CD4-positive, alpha-beta T cell treated with Interleukin-6 at 100 ng/mL for 8 hours (primary cell): ENCODE measurements around the gene PPP1R8.
A peak's percentile ranks its signal among the peaks of the same experiment; 100 is the strongest.

Source experiments
- DNase-seq: peaks from one replicate; pipeline ENCODE4 v3.0.0-alpha.2; 2020; ENCODE audit warnings: mixed read lengths, low spot score

Gene PPP1R8

DNA sequence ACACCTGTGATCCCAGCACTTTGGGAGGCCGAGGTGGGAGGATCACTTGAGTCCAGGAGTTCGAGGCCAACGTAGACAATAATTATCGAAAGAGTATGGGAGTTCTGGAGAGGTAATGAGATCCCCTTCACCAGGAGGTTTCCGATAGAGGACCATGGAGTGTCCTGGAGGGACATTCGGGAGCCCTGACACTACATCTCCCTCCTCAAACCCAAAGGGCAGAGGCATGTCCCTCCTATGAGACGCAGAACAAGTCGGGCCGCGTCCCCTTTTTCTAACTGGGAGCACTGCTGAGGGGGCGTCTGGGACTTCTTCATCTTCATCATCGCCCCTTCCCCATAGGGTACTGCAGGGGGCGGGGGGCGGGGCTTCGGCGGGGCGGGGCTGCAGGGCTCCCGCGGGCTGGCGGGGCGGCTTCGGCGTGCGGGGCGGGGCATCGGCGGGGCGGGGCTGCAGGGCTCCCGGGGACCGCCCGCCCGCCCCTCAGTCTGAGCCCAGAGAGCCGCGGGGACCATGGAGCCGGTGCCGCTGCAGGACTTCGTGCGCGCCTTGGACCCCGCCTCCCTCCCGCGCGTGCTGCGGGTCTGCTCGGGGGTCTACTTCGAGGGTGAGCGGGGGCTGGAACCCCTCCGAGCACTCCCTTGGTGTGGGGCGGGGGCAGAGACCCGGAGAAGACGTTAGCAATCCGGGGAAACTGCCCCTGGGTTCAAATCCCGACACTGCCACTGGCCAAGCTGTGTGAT lies 41.6 kb downstream of the PPP1R8 start, which contains the start of gene THEMIS2:
TSS of gene THEMIS2 (plus strand) at position 486 of the 743 bp plus-strand sequence. CDS start at position 514, 28 bp downstream.
- peak; percentile 80 for DNase-seq

DNA sequence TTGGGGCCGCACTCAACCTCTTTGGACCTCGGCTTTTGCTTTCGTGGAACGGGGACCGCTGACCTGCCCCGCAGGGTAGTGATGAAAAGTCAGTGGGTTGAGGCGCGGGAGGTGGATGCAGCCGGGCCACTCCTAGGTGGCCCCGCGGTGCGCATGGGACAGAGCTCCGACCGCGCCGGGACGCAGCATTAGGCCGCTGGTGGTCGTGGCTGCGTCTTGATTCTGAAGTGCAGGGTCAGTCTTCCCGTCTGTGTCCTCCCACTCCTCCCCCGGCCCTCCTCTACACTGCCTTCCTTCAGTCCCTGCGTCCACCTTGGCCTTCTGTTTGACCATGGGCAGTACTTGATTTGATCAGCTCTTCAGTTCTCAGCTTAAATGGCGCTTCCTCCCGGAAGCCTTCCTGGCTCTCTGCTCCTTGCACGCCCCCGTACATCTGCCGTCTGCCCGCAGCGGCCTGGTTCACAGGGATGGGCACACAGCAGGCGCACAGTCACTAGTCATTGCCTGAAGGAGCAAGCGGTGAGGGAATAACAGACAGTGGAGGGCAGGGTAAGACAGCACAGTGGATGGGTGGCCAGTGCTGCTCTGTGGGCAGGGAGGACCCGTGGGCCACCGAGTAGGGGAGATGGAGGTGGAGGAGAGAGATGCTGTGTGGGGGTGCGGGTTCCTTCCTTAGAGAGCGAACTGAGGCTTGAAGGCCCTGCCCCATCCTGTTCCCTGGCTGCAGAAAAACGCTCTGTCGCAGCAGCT lies 42.4 kb downstream of the PPP1R8 start:
- DNase-seq = peak; percentile 42

DNA sequence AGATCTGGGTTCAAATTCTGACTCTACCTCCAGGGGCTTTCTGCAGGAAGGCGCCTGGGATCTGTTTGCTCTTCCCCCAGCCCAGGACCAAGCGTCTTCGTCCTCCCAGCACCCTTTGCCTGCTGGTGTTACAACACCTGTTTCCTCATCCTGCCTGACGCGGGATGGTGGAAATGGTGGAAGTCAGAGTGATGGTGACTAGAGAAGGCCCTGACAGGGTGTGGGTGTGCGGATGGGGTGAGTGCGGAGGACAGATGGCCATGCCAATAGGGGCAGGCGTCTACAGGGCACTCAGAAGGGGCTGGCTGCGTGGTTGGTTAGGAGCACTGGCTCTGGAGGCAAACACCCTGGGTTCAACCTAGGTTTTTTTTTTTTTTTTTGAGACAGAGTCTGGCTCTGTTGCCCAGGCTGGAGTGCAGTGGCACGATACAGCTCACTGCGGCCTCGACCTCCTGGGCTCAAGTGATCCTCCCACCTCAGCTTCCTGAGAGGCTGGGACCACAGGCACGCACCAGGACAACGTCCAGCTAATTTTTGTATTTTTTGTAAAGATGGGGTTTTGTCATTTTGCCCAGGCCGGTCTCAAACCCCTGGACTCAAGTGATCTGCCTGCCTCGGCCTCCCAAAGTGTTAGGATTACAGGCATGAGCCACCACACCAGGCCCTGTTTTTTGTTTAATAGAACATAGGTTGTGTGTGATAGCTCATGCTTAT lies 43.2 kb downstream of the PPP1R8 start:
- no peak for DNase-seq

DNA sequence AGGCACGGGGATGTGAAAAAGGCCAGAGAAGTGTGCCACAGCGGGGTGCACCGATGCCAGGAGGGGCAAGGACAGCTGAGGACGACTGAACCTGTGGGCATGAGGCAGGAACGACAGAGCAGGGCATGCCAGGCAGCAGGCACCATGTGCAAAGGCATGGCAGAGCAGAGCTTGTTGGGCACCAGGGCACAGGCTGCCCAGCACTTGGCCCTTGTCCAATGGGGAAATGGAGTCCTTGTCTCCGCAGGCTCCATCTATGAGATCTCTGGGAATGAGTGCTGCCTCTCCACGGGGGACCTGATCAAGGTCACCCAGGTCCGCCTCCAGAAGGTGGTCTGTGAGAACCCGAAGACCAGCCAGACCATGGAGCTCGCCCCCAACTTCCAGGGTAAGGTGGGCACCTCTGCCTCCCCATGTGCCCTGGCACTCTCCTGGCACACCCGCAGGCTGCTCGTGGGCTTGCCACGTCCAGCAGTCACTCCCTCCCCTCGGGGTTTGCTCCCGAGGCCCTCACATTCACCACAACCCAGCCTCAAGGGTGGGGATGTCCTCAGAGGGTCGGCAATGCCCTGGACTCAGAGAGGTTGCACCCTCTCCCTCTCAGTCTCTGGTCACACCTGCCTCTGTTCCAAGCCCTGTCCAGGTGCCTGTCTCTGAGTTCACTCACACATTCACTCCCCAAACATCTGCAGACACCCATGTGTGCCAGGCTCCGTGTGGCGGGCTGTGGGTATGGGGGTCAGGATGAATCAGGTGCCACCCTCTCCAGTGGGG lies 45.9 kb downstream of the PPP1R8 start:
- no peak for DNase-seq

DNA sequence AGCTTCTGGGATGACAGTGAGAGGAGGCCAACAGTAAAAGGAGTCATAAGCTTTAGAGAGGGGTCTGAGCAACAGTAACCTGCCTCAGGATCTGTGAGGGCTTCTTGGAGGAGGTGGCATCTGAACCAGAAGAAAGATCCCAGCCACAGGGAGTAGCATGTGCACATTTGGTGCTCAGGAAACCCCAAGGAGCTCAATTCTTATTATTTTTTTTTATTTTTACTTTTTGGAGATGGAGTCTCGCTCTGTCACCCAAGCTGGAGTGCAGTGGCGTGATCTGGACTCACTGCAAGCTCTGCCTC lies 46.5 kb downstream of the PPP1R8 start:
- no peak for DNase-seq

DNA sequence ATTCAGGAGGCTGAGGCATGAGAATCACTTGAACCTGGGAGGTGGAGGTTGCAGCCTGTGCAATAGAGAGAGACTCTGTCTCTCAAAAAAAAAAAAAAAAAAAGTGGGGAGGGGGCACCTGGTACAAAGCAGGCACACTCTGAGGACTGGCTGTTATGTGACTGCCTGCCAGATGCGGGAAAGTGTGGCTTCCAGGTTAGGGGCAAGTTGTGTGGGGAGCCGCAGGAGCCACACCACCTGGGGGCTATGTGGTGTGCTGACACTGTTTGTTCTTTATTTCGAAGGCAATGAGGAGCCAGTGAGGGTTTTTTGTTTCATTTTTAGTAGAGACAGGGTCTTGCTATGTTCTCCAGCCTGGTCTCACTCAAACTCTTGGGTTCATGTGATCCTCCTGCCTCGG lies 47.5 kb downstream of the PPP1R8 start:
- DNase-seq = no peak

DNA sequence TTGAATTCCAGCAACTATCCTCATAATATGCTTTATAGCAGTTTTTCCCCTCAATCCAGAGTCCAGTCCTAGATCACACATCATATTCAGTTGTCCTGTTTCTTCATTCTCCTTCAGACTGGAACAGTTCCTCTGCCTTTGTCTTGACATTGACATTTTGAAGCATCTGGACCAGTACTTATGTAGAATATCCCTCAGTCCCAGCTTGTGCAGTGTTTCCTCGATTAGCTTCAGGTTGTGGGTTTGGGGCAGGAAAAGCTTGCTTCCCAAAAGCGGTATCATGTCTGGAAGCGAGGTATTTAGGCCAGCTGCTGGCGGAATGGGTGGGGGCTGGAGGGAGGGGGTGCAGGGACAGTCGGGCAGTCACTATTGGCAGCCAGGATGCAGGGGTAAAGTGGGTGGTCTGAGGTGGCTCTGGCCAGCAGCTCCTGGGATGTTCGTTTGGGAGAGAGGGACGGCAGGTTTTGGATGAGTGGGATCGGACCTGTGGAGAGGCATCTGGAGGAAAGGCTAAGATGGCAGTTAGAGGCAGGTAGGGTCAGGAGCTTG lies 48.3 kb downstream of the PPP1R8 start:
- DNase-seq = no peak

DNA sequence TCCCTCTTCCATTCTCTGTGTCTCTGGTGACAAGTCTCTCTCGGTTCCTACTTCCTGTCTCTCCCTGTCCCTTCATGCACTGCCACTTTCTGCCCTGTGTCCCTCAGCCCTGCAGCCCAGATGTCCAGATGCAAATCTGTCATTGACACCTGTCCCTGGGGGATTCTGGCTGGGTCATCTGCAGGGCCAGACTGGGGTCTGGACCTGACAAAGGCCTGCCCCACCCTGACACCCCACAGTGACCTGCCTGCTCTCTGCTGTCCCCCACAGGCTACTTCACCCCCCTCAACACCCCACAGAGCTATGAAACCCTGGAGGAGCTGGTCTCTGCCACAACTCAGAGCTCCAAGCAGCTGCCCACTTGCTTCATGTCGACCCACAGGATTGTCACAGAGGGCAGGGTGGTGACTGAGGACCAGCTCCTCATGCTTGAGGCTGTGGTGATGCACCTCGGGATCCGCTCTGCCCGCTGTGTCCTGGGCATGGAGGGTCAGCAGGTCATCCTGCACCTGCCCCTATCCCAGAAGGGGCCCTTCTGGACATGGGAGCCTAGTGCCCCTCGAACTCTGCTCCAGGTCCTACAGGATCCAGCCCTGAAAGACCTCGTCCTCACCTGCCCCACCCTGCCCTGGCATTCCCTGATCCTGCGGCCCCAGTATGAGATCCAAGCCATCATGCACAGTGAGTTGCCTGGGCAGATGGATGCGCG lies 48.9 kb downstream of the PPP1R8 start:
- no peak for DNase-seq

DNA sequence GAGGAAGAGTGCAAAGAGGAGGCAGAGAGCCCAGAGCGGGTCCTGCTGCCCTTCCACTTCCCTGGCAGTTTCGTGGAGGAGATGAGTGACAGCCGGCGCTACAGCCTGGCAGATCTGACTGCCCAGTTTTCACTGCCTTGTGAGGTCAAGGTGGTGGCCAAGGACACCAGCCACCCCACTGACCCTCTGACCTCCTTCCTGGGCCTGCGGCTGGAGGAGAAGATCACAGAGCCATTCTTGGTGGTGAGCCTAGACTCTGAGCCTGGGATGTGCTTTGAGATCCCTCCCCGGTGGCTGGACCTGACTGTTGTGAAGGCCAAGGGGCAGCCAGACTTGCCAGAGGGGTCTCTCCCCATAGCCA lies 51.9 kb downstream of the PPP1R8 start:
- DNase-seq = no peak

DNA sequence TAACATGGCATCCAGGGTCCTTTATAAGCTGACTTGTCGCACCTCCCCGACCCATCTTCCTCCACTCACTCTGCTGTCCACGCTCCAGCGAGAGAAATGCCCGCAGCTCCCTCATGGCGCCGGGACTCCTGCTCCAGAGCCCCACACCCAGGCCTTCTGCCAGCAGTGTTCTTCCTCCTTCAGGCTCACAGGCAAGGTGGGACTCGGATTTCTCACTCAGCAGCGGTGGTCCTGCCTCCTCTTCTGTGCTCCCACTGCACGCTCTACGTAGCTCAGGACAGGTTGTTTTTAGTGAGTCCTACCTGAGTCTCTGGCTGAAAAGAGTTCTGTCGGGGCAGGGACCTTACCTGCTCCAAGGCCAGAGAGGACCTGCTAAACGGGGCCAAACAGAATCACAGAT lies 53.0 kb downstream of the PPP1R8 start:
- DNase-seq = no peak

DNA sequence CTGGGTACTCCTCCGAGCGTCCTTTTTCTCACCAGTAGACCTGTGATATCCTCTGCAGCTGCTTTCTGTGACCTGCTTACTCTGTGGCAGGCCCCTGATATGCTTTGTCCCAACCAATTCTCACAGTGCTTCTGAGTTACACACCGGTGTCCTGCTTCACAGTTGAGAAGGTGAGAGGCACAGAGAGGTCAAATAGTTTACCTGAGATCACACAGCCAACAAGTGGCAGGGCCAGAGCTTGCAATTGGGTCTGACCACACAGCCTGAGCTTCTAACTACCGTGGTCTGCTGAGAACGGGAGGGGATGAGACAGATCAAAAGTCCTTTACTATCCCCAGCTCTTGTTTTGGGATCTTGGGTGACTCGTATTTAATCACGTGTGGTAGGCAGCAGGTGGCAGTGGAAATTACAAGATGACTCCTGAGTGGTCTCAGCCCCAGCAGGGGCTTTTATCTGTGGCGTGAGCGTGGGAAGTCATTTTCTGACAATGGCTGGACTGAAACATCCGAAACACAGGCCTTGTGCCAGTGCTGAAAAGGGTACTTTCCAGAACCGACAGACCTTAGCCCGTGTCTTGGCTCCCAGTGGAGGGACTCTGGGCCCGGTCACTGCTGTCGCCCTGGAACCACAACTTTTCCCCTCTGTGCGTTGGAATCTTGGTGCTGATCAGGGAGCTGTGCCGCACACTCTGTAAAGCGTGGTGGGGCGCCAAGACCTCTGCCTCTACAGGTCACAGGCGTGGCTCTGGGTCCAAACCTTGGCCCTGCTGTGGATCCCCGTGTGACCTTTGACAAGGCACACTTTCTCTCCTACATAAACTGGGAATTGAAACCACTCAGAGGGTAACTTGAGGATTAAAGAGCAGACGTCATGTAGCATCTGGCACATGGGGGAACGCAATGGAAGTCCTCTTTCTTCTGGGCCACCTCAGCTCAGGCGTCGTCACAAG lies 53.7 kb downstream of the PPP1R8 start:
- no peak for DNase-seq

DNA sequence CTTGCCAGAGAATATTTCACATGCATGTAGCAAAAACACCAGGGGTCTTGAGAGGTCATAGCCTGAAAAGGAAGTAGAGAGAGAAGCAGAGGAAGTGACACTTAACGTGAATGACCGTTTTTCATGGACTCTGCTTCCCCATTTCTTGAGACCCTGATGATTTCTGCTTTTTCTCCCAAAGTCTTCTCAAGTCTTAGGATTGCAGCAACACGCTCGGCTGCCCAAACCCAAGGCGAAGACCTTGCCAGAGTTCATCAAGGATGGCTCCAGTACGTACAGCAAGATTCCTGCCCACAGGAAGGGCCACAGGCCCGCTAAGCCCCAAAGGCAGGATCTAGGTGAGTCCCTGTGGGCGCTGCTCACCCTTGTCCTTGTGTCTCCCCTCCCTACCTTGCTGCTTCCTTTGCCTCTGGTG lies 54.5 kb downstream of the PPP1R8 start:
- DNase-seq = no peak

DNA sequence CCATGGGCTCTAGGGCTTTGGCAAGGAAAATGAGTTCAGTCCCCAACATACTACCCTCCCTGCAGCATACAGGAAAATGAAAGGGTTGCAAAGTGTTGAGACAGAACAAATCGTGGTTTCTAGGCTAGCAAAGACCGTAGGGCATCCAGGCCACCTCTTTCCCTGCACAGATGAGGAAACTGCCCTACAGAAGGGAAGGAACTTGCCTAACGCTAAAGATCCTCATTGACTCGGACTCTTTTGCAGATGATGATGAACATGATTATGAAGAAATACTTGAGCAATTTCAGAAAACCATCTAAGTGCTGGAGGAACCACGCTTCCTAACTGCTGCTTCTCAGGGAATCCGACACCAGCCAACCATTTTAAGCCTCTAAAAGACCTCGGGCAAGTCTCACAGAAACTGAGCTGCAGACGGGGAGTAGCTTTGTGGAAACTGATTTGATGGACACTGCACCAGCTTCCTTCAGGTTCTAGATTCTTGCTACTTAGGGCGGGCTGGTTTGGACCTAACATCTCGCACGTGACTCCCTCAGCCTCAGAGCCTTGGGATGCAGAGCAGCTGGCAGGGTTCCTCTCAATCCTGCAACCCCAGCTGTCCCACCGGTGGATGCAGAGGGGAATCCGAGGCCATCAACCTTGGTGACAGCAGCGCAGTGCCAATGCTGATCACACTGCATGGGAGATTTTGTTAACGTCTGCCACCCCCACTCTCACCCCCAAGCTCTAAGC lies 55.2 kb downstream of the PPP1R8 start:
- DNase-seq = no peak

DNA sequence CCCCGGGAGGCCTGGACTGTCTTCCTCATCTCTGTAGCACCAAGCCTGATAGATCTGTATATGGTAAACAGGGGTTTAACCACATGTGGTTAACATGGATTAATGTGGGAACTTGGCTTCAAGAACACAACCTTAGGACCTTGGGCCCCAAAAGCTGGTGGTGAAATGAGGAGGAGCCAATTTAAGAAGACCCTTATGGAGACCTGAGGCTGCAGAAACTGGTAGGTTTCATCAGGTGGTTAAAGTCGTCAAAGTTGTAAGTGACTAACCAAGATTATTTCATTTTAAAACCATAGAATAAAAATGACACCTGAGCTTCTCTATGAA lies 55.7 kb downstream of the PPP1R8 start:
- DNase-seq = no peak

DNA sequence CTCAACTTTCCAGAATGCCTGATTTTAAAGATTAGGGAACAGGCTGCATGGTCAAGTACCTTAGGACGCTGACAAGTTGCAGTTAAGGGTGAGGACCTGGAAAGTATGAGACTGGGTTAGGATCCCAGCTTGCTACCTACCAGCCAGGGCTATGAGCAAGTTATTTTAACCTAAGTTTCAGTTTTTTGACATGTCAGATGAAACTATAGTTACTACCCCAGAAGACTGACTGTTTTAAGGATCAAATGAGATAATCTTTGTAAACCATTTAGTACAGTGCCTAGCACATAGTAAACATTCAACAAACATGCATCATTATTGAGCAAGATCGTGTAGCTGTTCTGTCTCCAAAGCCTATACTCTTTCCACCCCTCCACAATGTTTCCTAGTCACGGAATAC lies 56.2 kb downstream of the PPP1R8 start:
- DNase-seq = no peak

DNA sequence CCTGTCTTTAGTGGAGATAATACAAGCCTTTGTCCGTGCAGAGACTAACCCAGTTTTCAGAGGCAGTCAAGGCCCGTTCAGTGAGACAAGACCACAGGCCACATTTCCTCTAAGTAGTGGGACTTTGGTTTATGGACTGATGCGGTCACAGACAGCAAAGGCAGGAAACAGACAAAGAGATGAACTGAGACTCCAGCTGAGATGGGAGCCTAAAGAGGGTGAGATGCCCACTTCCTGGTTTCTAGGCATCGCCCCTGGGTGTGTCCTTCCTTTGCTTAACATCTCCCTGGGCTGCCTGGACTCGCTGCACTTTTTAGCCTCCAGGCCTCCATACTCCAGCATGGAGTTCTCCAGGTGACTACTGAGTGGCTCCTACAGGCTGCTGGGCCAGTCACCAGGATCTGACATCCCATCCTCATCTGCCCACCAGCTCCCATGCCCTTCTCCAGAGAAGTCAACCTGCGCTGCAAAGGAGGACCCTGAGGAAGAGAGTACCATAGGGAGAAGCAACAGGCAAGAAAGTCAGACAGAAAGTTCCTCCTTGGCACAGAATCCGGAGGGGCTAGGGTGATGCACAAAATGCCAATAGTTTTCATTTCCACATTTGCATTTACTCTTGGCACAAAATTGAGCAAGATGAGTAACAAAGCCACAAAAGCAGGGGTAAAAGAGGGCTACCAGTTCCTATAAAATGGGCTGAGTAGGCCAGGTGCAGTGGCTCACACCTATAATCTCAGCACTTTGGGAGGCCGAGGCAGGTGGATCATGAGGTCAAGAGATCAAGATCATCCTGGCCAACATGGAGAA lies 56.8 kb downstream of the PPP1R8 start:
- peak; percentile 74 for DNase-seq

DNA sequence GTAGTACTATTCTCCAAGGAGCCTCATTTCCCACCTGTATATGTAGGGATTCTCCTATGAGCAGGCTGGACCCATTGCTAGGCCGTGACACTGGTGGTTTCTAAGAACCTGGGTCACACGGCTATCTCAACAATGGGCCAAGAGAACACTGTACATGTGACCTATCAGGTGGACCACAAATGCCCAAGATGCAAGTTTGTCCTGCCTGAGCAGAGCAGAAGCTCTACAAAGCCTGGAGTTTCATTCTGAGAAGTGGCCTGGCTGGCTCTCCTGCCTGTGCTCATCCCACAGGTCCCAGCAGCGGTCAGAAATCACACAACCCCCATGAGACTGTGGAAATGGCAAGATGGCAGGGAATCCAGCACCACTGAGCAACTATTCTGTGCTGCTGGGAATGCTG lies 58.9 kb downstream of the PPP1R8 start:
- DNase-seq = no peak

DNA sequence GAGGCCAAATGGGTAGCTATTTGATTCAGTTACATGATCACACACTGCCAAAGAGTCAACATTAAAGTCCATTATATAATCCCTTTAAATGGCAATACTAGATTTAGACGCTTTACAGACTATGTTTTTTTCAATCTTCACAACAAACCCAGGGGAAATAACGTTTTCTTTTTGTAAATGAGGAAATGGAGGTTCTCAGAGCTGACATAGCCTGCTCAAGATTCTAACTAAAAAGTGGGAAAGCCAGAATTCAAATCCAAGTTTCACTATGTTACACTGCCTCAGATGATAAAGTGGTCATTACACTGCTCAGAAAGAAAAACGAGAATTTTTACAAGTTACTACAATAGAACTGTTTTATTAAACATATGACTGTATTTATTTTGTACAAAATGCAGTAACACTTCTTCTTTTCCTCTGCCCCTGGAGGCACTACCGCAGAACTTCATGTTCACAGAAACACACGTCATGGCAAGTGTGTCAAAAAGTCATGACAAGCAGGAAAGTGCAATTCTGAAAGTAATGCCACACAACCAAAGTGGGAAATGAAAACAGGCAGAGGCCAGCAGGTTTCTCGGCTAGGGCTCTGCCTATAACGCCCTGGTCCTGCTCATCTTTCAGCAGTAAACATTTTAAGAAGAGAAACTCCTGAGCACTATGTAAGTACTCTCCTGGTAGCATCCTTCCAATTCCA lies 60.8 kb downstream of the PPP1R8 start:
- DNase-seq = peak; percentile 52
